Left kidney (tissue), 2 donors: ENCODE measurements around the gene TLCD3A. TPM values are rescaled to one million over a fixed set of nuclear protein-coding genes. Genes with fewer than 3 reads are reported as not detected.
"Not testable (repeated sequence)": the region's sequence is repeated elsewhere in the genome, so short reads cannot be mapped to it uniquely, and the experiment has no call there.

Source experiments
- DNase-seq: peaks from one replicate; pipeline ENCODE4 v3.0.0-alpha.2; 2013
- polyA plus RNA-seq: library from polyadenylated mRNA; unstranded; fragments of 120-200 nt; gene quantifications from one replicate; pipeline ENCODE4 v1.2.1, GENCODE V29; 2013; ENCODE audit not compliant: insufficient read length

Gene TLCD3A
- polyA plus RNA-seq, 1 donor = 27.7 TPM

GRCh38 chr17:746783-747629 is 14.6 kb downstream of the TLCD3A start:
- DNase-seq = no peak

GRCh38 chr17:748604-749003 is 16.2 kb downstream of the TLCD3A start:
- DNase-seq = not testable (repeated sequence)

GRCh38 chr17:749359-749758 is 17.0 kb downstream of the TLCD3A start:
- not testable (repeated sequence) for DNase-seq

- no peak for DNase-seq
Observed at GRCh38 chr17:750431-751037, 18.1 kb downstream of the TLCD3A start.

GRCh38 chr17:751269-752001 is 19.0 kb downstream of the TLCD3A start:
- no peak for DNase-seq

GRCh38 chr17:752002-752619 is 19.7 kb downstream of the TLCD3A start, which contains the start of gene GEMIN4:
Gene GEMIN4, minus strand, starts transcription at chr17:752264. Its CDS starts 122 bp downstream, at chr17:752142.
- DNase-seq = peak; percentile 89

GRCh38 chr17:752620-753219 is 20.3 kb downstream of the TLCD3A start:
- DNase-seq = peak; percentile 60

GRCh38 chr17:753418-753817 is 21.0 kb downstream of the TLCD3A start:
- no peak for DNase-seq

- not testable (repeated sequence) for DNase-seq
Observed at GRCh38 chr17:755319-755961, 23.0 kb downstream of the TLCD3A start.

GRCh38 chr17:756010-756567 is 23.7 kb downstream of the TLCD3A start:
- not testable (repeated sequence) for DNase-seq

GRCh38 chr17:759964-760363 is 27.6 kb downstream of the TLCD3A start:
- no peak for DNase-seq

- no peak for DNase-seq
Observed at GRCh38 chr17:760371-760770, 28.0 kb downstream of the TLCD3A start.

GRCh38 chr17:767076-767475 is 34.7 kb downstream of the TLCD3A start:
- no peak for DNase-seq

GRCh38 chr17:773016-773415 is 40.6 kb downstream of the TLCD3A start:
- no peak for DNase-seq

GRCh38 chr17:773467-774312 is 41.3 kb downstream of the TLCD3A start:
- DNase-seq = no peak

- DNase-seq = no peak
Observed at GRCh38 chr17:774313-774584, 41.9 kb downstream of the TLCD3A start.

- no peak for DNase-seq
Observed at GRCh38 chr17:778096-778495, 45.7 kb downstream of the TLCD3A start.

- peak; percentile 90 for DNase-seq
Observed at GRCh38 chr17:781805-782731, 49.7 kb downstream of the TLCD3A start, which contains the start of the genes GLOD4 and MRM3. Gene GLOD4, minus strand, starts transcription at chr17:782280. Its CDS starts 25 bp downstream, at chr17:782255. Gene MRM3, plus strand, starts transcription at chr17:782353. Its CDS starts 26 bp downstream, at chr17:782379.

GRCh38 chr17:784143-784542 is 51.7 kb downstream of the TLCD3A start:
- no peak for DNase-seq
